ENCODE results near the gene UBL4B.

DNA sequence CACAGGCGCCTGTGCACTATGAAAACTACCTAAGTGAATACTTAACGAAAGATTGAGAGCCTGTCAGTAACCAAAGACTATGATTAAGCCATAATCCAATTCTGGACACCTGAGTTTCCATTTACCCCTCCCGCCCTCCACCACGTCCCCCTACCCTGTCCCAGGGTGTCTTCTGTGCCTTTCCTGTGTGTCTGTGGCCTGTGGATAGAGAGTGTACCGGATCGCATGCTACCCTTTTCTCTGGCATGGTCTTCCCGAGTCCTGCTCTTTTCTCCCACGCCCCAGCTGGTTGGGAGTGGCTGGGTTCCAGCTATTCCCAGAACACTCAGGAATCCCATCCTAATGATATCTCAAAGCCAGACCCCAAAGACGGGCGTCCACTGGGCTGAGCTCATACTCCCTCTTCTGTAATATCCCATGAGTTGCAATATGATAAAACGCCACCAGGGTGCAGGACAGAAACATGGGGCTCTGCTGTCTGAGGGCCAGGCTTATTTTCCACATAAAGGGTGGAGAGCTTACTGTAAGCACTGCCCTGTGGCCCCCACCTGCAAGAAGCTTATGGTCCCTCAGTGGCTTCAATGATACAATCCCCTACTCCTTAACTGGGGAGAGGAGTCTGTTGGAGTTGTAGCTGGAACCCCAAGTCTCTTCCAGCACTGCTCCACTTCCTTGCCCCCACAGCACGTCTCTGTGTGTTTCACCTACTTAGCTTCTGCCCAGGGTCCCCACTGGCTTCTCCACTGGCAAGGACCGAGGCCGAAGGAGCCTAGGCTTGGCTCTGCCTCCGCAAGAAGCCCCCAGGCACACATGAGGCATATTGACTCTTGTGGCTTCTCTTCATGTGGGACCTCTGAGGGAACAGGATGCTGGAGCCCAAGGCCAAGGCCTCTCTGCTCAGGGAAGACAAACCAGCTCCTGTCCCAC is 24.2 kb upstream of the UBL4B start:
- no peak for TF ChIP-seq EZH2 (IDR thresholded peaks at IDR 0.05; ENCODE audit: low read length)
- TF ChIP-seq, protein P1, sequence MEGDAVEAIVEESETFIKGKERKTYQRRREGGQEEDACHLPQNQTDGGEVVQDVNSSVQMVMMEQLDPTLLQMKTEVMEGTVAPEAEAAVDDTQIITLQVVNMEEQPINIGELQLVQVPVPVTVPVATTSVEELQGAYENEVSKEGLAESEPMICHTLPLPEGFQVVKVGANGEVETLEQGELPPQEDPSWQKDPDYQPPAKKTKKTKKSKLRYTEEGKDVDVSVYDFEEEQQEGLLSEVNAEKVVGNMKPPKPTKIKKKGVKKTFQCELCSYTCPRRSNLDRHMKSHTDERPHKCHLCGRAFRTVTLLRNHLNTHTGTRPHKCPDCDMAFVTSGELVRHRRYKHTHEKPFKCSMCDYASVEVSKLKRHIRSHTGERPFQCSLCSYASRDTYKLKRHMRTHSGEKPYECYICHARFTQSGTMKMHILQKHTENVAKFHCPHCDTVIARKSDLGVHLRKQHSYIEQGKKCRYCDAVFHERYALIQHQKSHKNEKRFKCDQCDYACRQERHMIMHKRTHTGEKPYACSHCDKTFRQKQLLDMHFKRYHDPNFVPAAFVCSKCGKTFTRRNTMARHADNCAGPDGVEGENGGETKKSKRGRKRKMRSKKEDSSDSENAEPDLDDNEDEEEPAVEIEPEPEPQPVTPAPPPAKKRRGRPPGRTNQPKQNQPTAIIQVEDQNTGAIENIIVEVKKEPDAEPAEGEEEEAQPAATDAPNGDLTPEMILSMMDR (optimal IDR thresholded peaks at IDR 0.05 in 1 of 3, IDR thresholded peaks at IDR 0.05 in 1 of 3, conservative IDR thresholded peaks at IDR 0.05 in 1 of 3; ENCODE audit: extremely low read depth in 1 of 3, insufficient read depth in 2 of 3, low read length in 3 of 3) = peak; percentile 50 to 71 (median 68)

Data from keratinocyte (primary cell).